Transverse colon (tissue), 4 donors: Measurements from ENCODE around the gene CCNL2. TPM values are rescaled to one million over a fixed set of nuclear protein-coding genes. Genes with fewer than 3 reads are reported as not detected.

Source experiments
- DNase-seq: peaks from one replicate; pipeline ENCODE4 v3.0.0-alpha.2; 2019
- H3K27ac ChIP-seq, 4 donors: fragments of 200-600 bp; sonication (generic); 2 replicates each; pipeline ENCODE4 v1.5.1; 2016 to 2018; ENCODE audit warnings: inconsistent platforms in 4 of 4
- H3K27me3 ChIP-seq: fragments of 200-600 bp; sonication (generic); 2 replicates; pipeline ENCODE4 v1.5.1; 2017; ENCODE audit warnings: inconsistent platforms
- H3K36me3 ChIP-seq, 4 donors: fragments of 200-600 bp; sonication (generic); 2 replicates each; pipeline ENCODE4 v1.5.1; 2017 to 2019; ENCODE audit warnings: inconsistent platforms in 4 of 4
- H3K4me1 ChIP-seq, 4 donors: fragments of 200-600 bp; sonication (generic); 2 replicates each; pipeline ENCODE4 v1.5.1; 2017 to 2020; ENCODE audit warnings: inconsistent platforms in 4 of 4
- H3K4me3 ChIP-seq, 4 donors: fragments of 200-600 bp; sonication (generic); 1 replicate in 1 of 4; 2 replicates in 3 of 4; pipeline versions ENCODE4 v1.5.1 to v1.6.1; 2017 to 2019; ENCODE audit warnings: inconsistent platforms in 4 of 4
- H3K9me3 ChIP-seq, 2 donors: fragments of 200-600 bp; sonication (generic); 2 replicates each; pipeline ENCODE4 v1.5.1; 2017 to 2019; ENCODE audit warnings: inconsistent platforms in 2 of 2
- CTCF ChIP-seq, 5 experiments: fragments of 200-600 bp in 3 of 5; fragments of 450-650 bp in 2 of 5; sonication (generic) in 3 of 5; IDR thresholded peaks; 1 replicate in 2 of 5; 2 replicates in 3 of 5; pipeline ENCODE4 v1.5.1; 2016 to 2017; ENCODE audit warnings: antibody characterized with exemption in 5 of 5, inconsistent platforms in 3 of 5, mild to moderate bottlenecking in 2 of 5, moderate library complexity in 1 of 5
- EP300 ChIP-seq: sonication (generic); formaldehyde crosslinking; IDR thresholded peaks from one replicate; pipeline ENCODE4 v1.6.1; 2017; ENCODE audit warnings: antibody characterized with exemption, low read depth
- POLR2A ChIP-seq: fragments of 450-650 bp; IDR thresholded peaks from one replicate; pipeline ENCODE4 v1.6.1; 2016; ENCODE audit warnings: antibody characterized with exemption, mild to moderate bottlenecking, moderate library complexity
- POLR2AphosphoS5 ChIP-seq, 3 donors: sonication (generic); formaldehyde crosslinking; IDR thresholded peaks; one replicate each; pipeline ENCODE4 v1.6.1; 2016; ENCODE audit warnings: antibody characterized with exemption in 3 of 3
- WGBS, 2 donors: methylation state at CpG; one replicate each; pipeline ENCODE4 v1.1.5; 2018; ENCODE audit warnings: low coverage in 1 of 2; 5-methylcytosine and 5-hydroxymethylcytosine counted together
- in situ Hi-C, 4 donors: fragments of 200-750 bp; cut with MboI; loops; one replicate each; pipeline versions ENCODE4 v1.15.0 to v1.15.1; 2017; ENCODE audit warnings: low sequenced_read_pairs in 3 of 4, low pct_ligation_motif_present in 1 of 4, low pct_unique_long_range_greater_than_20kb in 1 of 4
- intact Hi-C: fragments of 100-400 bp; cut with DNase I; formaldehyde crosslinking; loops from one replicate; pipeline ENCODE4 v1.15.1; 2023; ENCODE audit warnings: low total_unique reads
- total RNA-seq, 4 donors: library from RNA; depleted of rRNA; stranded (reverse); fragments of >200 nt; gene quantifications; one replicate each; pipeline ENCODE4 v1.1.0, GENCODE V29; 2016

Gene CCNL2
- total RNA-seq, 4 donors from 2014 or later = 169 to 657 (median 349) TPM

GRCh38 chr1:1427820-1428148 is 28.6 kb upstream of the CCNL2 start:
- TF ChIP-seq CTCF (IDR thresholded peaks at IDR 0.05) (no peak), POLR2AphosphoS5 (IDR thresholded peaks at IDR 0.05) (no peak), POLR2A (no peak), EP300 (no peak)
- DNase-seq = no peak
- WGBS, 2 donors = no CpG with 5 or more reads among the region's 22 CpGs
- peaks cover 24% of the 10 kb centered on the region for H3K27me3 ChIP-seq
- peak overlapping the region in 3 of 4 donors; percentile 36 to 43 (median 43) for H3K4me3 ChIP-seq
- in situ Hi-C loops (no loop called here), intact Hi-C loops (no loop called here)
- no peaks in the 10 kb centered on the region for H3K9me3 ChIP-seq
- H3K4me1 ChIP-seq = peaks cover 30 to 37% (median 35%) of the 10 kb centered on the region in 4 donors
- H3K27ac ChIP-seq = peak overlapping the region; percentile 62 to 75 (median 70)
- no peaks in the 10 kb centered on the region for H3K36me3 ChIP-seq

DNA sequence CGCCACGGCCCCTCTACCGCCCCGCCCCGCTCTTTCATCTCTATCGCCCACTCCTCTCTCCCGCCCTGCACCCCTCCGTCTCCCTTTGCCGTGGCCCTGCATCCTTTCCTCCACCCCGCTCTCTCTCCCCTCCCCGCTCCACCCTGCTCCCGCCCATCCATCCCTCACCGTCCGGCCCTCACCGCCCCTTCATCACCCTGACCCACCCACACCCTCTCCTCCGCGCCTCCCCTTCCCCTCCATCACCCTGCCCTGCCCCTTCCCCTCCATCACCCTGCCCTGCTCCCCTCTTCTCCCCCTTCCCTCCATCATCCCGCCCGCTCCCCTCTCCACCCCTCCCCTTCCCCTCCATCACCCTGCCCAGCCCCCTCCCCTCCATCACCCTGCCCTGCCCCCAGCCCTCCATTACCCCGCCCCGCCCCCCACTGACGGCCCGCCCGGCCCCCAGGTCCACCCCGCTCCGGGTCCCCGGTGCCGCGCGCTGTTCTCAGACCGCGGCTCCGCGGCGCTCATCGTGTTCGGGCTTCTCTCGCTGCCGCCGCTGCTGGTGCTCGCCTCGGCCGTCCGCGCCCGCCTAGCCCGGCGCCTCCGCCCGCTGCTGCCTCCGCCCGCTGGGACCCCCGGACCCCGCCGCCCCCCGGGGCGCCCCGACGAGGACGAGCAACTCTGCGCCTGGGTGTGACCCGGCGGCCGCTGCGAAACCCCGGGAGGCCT is 28.1 kb upstream of the CCNL2 start:
- peak overlapping the region; percentile 62 to 75 (median 70) for H3K27ac ChIP-seq

DNA sequence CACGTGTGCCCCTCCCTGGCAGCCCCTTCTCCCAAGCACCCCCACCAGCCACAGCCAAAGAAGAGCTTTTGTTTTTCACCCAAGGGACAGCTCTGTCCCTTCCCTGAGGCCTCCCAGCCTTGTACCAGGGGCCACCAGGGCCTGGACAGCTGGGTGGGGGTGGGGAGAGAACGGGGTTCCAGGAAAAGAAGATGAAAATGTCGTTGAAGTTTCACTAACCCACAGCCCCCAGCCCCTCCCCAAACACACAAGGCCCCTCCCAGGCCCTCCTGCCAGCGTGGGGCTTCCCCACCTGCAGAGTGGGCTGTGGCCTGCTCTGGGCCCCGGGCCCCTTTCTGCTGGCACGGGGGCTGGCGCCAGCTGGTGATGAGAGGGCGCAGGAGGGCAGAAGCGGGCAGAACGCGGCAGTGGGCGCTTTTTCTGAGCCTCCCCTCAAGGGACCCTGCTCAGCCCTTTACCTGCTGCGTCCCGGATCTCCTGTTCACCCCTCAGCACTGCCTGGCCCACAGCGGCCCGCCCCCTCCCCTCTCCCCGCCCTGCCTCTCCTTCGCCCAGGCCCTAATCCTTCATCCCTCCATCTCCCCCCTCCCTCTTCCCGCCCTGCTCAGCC is 27.5 kb upstream of the CCNL2 start:
- in situ Hi-C loops = no loop called here
- intact Hi-C loops = no loop called here
- Histone ChIP-seq H3K27ac (peak overlapping the region in 1 of 4 donors; percentile 74), H3K27me3 (peaks cover 24% of the 10 kb centered on the region), H3K4me1 (peaks cover 18 to 25% (median 23%) of the 10 kb centered on the region in 4 donors), H3K36me3 (no peaks in the 10 kb centered on the region), H3K9me3 (no peaks in the 10 kb centered on the region), H3K4me3 (no peak overlapping the region)
- 27% methylated on average over 19 of the region's 19 CpGs; no CpG with 5 or more reads in 1 of the 2 donors for WGBS, 2 donors
- TF ChIP-seq EP300 = no peak
- TF ChIP-seq CTCF (IDR thresholded peaks at IDR 0.05) = no peak
- no peak for TF ChIP-seq POLR2AphosphoS5 (IDR thresholded peaks at IDR 0.05)
- no peak for TF ChIP-seq POLR2A
- DNase-seq = no peak

More for the DNA sequence above, 28.1 kb upstream of the CCNL2 start:
- Histone ChIP-seq H3K4me3 (peak overlapping the region in 3 of 4 donors; percentile 36 to 43 (median 43)), H3K4me1 (peaks cover 25 to 32% (median 30%) of the 10 kb centered on the region in 4 donors), H3K9me3 (no peaks in the 10 kb centered on the region), H3K36me3 (no peaks in the 10 kb centered on the region), H3K27me3 (peaks cover 24% of the 10 kb centered on the region)
- no peak for DNase-seq
- intact Hi-C loops = no loop called here
- TF ChIP-seq CTCF (IDR thresholded peaks at IDR 0.05) = no peak
- TF ChIP-seq POLR2AphosphoS5 (IDR thresholded peaks at IDR 0.05) = no peak
- no peak for TF ChIP-seq POLR2A
- no peak for TF ChIP-seq EP300
- WGBS, 2 donors = 28% methylated on average over 19 of the region's 66 CpGs; no CpG with 5 or more reads in 1 of the 2 donors
- in situ Hi-C loops = no loop called here

DNA sequence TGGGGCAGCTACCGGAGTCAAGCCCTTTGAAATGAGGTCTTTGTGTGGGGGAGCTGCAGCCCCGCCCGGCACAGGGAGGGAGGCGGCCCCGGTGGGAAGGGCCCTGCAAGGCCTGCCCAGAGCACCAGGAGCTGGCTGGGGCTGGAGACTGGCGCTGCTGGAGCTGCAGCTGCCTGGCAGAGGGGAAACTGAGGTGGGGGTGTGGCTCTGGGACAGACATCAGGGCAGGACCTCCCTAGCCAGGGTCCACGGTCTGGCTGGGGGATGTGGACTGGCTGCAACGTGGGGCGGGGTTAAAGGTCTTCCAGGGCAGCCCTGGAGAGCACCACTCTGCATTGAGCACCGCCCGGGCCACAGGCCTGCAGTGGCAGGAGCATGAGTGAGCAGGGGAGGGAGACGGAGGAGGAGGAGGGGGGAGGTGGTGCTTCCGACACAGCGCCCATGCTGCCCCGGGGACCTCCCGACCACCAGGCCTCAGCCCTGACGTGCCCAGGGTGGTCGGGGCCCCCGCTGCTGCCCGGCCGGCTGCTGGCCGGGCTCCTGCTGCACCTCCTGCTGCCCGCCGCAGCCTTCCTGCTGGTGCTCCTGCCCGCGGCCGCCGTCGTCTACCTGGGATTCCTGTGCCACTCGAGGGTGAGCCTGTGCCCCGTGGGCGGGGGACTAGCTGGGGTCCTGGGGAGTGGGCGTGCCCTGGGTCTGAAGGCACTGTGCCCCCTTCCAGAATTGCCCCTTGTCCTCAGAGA is 26.8 kb upstream of the CCNL2 start:
- in situ Hi-C loops (no loop called here), intact Hi-C loops (no loop called here)
- Histone ChIP-seq H3K27ac (peak overlapping the region in 1 of 4 donors; percentile 74), H3K4me3 (no peak overlapping the region), H3K9me3 (no peaks in the 10 kb centered on the region), H3K27me3 (peaks cover 27% of the 10 kb centered on the region), H3K36me3 (no peaks in the 10 kb centered on the region), H3K4me1 (peaks cover 12 to 20% (median 17%) of the 10 kb centered on the region in 4 donors)
- TF ChIP-seq POLR2A = no peak
- TF ChIP-seq EP300 = no peak
- no peak for TF ChIP-seq CTCF (IDR thresholded peaks at IDR 0.05)
- TF ChIP-seq POLR2AphosphoS5 (IDR thresholded peaks at IDR 0.05) = no peak
- WGBS, 2 donors = 33% methylated on average over 26 of the region's 33 CpGs; no CpG with 5 or more reads in 1 of the 2 donors
- no peak for DNase-seq
